HuH-7.5 (cell line): ENCODE results near the gene CNTNAP2.
A peak's percentile ranks its signal among the peaks of the same experiment; 100 is the strongest.

Experiments used
- DNase-seq: peaks from one replicate; pipeline ENCODE4 v3.0.0; 2011; ENCODE audit warnings: low spot score

The CNTNAP2 gene

GRCh38 chr7:146116521-146117222, at the start of gene CNTNAP2:
CNTNAP2 (plus strand) TSS chr7:146116801; CDS start chr7:146116877, 76 bp downstream.
- DNase-seq: peak; percentile 28

- no peak for DNase-seq
Observed at GRCh38 chr7:146067880-146068279, 48.7 kb upstream of the CNTNAP2 start.

- DNase-seq: no peak
Observed at GRCh38 chr7:146074195-146074765, 42.3 kb upstream of the CNTNAP2 start.

GRCh38 chr7:146076344-146076743, 40.3 kb upstream of the CNTNAP2 start:
- DNase-seq: no peak

- no peak for DNase-seq
Observed at GRCh38 chr7:146084086-146084485, 32.5 kb upstream of the CNTNAP2 start.

- DNase-seq: peak; percentile 9
Observed at GRCh38 chr7:146090023-146090645, 26.5 kb upstream of the CNTNAP2 start.

- DNase-seq: no peak
Observed at GRCh38 chr7:146094356-146094755, 22.2 kb upstream of the CNTNAP2 start.

- DNase-seq: no peak
Observed at GRCh38 chr7:146096994-146097393, 19.6 kb upstream of the CNTNAP2 start.

GRCh38 chr7:146106319-146106718, 10.3 kb upstream of the CNTNAP2 start:
- DNase-seq: no peak

GRCh38 chr7:146112755-146113154, 3.8 kb upstream of the CNTNAP2 start:
- no peak for DNase-seq

- no peak for DNase-seq
Observed at GRCh38 chr7:146115548-146115850, 1.1 kb upstream of the CNTNAP2 start.

GRCh38 chr7:146115851-146116520, 615 bp upstream of the CNTNAP2 start:
- peak; percentile 69 for DNase-seq

GRCh38 chr7:146117576-146117975, 975 bp downstream of the CNTNAP2 start:
- DNase-seq: no peak

GRCh38 chr7:146119002-146119401, 2.4 kb downstream of the CNTNAP2 start:
- no peak for DNase-seq

- DNase-seq: no peak
Observed at GRCh38 chr7:146123715-146124114, 7.1 kb downstream of the CNTNAP2 start.

GRCh38 chr7:146126767-146127509, 10.3 kb downstream of the CNTNAP2 start:
- DNase-seq: no peak

GRCh38 chr7:146129296-146129695, 12.7 kb downstream of the CNTNAP2 start:
- no peak for DNase-seq

GRCh38 chr7:146129997-146130396, 13.4 kb downstream of the CNTNAP2 start:
- DNase-seq: no peak

- DNase-seq: no peak
Observed at GRCh38 chr7:146131701-146132100, 15.1 kb downstream of the CNTNAP2 start.

- DNase-seq: no peak
Observed at GRCh38 chr7:146136357-146136875, 19.8 kb downstream of the CNTNAP2 start.

GRCh38 chr7:146138926-146139325, 22.3 kb downstream of the CNTNAP2 start:
- no peak for DNase-seq

GRCh38 chr7:146146831-146147486, 30.4 kb downstream of the CNTNAP2 start:
- no peak for DNase-seq
